GM12892 (cell line): ENCODE data around the gene ATP8A2.

Experiments
- DNase-seq: peaks from one replicate; pipeline ENCODE4 v3.0.0; 2011; ENCODE audit not compliant: insufficient read length
- FAIRE-seq: peaks from 2 replicates; lab custom pipeline; 2011; peaks lifted over from hg19 to GRCh38; lab: Jason Lieb, UNC
- POLR2A ChIP-seq: IDR thresholded peaks from 2 replicates; pipeline ENCODE4 v1.6.1; 2011; ENCODE audit warnings: low read depth, low read length, control low read depth
- POLR2AphosphoS5 ChIP-seq: IDR thresholded peaks from 2 replicates; pipeline ENCODE4 v1.6.1; 2011; ENCODE audit warnings: low read depth, low read length, control low read depth
- TAF1 ChIP-seq: IDR thresholded peaks from 2 replicates; pipeline ENCODE4 v1.6.1; 2011; ENCODE audit warnings: low read depth, mild to moderate bottlenecking, control low read depth, low read length, borderline replicate concordance

Gene ATP8A2

DNA sequence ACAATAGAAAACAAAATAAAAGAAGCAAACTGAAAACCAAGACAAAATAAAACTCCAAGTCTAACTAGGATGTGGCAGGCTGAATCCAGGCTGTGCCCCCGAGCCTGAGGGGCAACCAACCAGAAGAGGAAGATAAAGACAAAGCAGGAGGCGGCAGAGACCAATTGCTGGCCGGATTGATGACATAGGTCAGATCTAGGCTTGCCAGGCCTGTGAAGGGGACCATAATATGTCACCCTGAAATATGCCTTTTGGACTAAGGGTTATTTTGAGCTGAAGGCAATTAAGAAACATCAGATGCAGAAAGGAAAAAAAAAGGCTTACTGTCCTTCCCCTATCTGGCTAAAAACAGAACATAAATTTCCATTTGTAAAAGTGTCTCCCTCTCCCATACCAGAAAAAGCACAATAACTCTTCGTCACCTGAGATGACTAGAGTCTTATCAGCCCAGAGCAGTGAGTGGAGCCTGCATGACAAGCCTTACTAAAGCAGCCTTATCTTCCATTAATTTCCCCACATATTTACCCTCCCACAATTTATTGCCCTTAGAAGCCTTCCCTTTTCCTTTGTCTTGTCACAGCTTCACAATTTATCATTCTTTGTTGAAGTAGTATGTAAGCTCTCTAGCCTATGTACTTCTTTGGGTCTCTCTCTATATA lies 22.8 kb downstream of the ATP8A2 start:
- TF ChIP-seq TAF1 (no peak), POLR2A (no peak), POLR2AphosphoS5 (no peak)
- FAIRE-seq: no peak
- no peak for DNase-seq

- no peak for TF ChIP-seq TAF1
- no peak for TF ChIP-seq POLR2A
- no peak for TF ChIP-seq POLR2AphosphoS5
- FAIRE-seq (no peak), DNase-seq (no peak)
Observed at GRCh38 chr13:25397763-25398162, 26.0 kb downstream of the ATP8A2 start.

DNA sequence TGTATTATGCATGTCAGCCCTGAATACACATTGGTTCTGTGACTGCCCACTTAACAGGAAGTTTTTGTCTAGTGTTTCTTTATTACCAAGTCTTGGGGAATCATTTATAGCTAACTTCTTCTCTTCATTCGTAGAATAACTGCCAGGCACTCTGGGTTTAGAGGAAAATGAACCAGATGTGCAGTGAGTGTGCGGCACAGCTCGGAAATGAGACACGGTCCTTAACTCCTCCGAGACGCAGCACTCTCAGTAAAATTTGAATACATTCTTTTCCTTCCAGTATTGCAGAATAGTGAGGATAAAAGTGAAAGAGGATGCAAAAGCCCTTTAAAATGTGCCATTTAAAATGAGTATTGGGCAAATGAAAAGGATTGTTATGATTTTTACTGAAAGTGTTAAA lies 29.2 kb downstream of the ATP8A2 start:
- FAIRE-seq (no peak), DNase-seq (no peak)
- TF ChIP-seq POLR2A (no peak), TAF1 (no peak), POLR2AphosphoS5 (no peak)

DNA sequence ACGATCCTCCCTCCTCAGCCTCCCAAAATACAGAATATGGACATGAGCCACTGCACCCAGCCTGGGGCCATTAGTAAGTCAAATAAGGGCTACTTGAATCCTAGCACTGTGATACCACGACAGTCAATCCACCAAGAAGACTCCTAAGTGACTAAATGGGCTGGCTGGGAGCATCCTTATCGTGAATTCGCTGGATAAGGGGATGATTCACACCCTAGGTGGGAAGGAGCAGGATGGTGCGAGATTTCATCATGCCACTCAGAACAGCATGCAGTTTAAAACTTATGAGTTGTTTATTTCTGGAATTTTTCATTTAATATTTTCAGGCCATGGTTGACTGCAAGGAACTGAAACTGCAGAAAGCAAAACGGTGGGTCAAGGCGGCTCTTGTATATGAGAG lies 30.2 kb downstream of the ATP8A2 start:
- no peak for TF ChIP-seq POLR2AphosphoS5
- no peak for TF ChIP-seq TAF1
- no peak for TF ChIP-seq POLR2A
- no peak for DNase-seq
- FAIRE-seq: no peak

- FAIRE-seq (no peak), DNase-seq (no peak)
- no peak for TF ChIP-seq TAF1
- no peak for TF ChIP-seq POLR2AphosphoS5
- no peak for TF ChIP-seq POLR2A
Observed at GRCh38 chr13:25406377-25406776, 34.6 kb downstream of the ATP8A2 start.

DNA sequence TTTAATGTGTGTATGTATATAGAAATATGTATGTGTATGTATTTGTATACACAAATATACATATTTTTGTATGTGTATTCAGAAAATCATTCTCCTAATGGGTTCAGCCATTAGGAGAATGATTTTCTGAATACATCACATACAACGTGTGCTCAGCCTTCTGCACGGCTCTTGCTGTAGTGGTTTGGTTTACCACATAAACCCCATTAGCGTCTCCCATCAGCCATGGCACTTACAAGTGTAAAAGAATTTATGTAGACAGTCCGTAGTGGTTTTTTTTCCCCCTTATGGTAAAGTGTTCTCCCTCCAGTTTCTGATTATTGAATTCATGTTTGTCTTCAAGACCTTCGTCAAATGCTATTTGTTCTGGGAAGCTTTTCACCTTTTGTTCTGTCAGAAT lies 38.2 kb downstream of the ATP8A2 start:
- DNase-seq: no peak
- FAIRE-seq: no peak
- no peak for TF ChIP-seq POLR2A
- no peak for TF ChIP-seq POLR2AphosphoS5
- TF ChIP-seq TAF1: no peak

DNA sequence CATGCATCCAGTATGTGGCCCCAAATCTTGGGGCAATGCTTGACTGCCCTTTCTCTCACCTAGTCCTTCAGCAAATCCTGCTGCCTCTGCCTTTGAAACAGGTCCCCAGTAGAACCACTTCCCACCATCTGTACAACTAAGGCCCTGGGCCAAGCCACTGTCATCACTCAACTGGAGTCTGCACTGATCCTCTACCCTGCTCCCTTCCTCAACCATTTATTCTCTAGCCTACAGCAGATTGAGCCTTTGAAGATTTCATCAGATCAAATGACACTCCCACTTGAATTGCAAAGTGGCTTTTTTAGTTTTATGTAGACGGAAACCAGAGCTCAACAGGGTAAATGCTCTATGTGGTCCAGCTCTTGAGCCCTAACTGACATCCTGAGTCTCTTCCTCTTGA lies 43.5 kb downstream of the ATP8A2 start:
- TF ChIP-seq POLR2A (no peak), TAF1 (no peak)
- no peak for FAIRE-seq
- DNase-seq: no peak

DNA sequence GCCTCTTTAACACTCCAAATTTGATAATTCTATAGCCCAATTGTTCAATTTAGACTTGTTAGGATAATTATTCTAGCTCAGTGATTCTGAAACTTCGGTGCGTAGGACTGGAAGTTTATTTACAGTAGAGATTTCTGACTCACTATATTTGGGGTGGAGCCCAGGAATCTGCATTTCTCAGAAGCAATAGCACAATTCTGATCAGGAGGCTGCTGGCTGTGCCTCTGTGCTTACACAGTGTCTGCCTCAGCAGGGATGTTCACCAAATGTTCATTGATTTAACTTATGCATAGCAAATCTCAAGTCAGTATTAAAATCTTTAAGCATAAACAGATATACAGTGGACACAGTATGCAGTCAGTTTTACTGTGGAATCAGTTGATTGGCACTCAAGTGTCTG lies 45.8 kb downstream of the ATP8A2 start:
- TF ChIP-seq POLR2AphosphoS5 (no peak), TAF1 (no peak), POLR2A (no peak)
- DNase-seq (no peak), FAIRE-seq (no peak)

- TF ChIP-seq POLR2A (no peak), TAF1 (no peak), POLR2AphosphoS5 (no peak)
- DNase-seq (no peak), FAIRE-seq (no peak)
Observed at GRCh38 chr13:25420161-25420560, 48.4 kb downstream of the ATP8A2 start.

DNA sequence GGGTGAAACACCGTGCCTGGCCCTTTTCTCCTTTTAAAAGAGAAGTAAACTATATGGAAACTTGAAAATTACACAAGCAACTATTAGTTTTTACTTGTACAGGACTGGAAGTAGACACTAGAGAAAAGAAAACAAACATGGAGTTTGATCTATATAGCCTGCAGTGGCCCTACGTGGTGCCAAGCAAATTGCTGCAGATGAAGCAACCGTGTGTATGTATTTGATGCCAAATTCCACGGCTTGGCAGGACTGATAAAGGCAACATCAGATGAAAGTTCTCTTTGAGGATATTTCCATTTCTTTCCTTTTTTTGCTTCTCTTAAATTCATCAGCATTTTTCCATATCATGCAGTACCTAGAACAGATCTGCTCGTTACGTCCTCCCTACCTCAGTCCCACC lies 49.8 kb downstream of the ATP8A2 start:
- FAIRE-seq: no peak

GRCh38 chr13:25422153-25422552 lies 50.4 kb downstream of the ATP8A2 start:
- no peak for DNase-seq
- no peak for TF ChIP-seq TAF1
- TF ChIP-seq POLR2AphosphoS5: no peak
- TF ChIP-seq POLR2A: no peak
- FAIRE-seq: no peak

More for the DNA sequence above, 49.8 kb downstream of the ATP8A2 start:
- no peak for TF ChIP-seq POLR2A
- TF ChIP-seq POLR2AphosphoS5: no peak
- no peak for TF ChIP-seq TAF1
- DNase-seq: no peak

DNA sequence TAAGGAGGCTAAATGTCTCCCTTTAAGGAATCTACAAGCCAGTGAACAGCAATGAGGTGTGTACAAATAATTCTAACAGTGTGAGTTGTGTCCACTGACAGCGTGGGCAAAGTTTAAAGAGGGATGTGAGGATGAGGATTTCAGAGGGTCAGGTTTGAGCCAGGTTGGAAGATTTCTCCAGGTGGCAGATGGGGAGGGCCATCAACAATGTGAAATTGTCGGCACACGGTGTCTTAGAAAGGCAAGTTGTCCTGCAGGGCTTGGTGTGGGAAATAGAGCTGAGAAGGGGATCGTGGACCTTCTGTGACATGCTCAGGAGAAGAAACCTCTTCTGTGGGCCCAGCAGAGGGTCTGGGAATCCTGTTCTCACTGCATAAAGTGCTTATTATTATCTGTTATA lies 52.1 kb downstream of the ATP8A2 start:
- TF ChIP-seq POLR2A: no peak
- no peak for TF ChIP-seq TAF1
- TF ChIP-seq POLR2AphosphoS5: no peak
- DNase-seq: no peak
- FAIRE-seq: no peak
